HTR-8/SVneo (cell line): ENCODE results near the gene SCAMP1.

ENCODE experiments used
- DNase-seq: peaks from one replicate; pipeline ENCODE4 v3.0.0; 2011; ENCODE audit warnings: low spot score, mixed read lengths; ENCODE audit not compliant: insufficient read length
- FAIRE-seq: peaks from 2 replicates; lab custom pipeline; 2011; peaks lifted over from hg19 to GRCh38; lab: Jason Lieb, UNC

The SCAMP1 gene

DNA sequence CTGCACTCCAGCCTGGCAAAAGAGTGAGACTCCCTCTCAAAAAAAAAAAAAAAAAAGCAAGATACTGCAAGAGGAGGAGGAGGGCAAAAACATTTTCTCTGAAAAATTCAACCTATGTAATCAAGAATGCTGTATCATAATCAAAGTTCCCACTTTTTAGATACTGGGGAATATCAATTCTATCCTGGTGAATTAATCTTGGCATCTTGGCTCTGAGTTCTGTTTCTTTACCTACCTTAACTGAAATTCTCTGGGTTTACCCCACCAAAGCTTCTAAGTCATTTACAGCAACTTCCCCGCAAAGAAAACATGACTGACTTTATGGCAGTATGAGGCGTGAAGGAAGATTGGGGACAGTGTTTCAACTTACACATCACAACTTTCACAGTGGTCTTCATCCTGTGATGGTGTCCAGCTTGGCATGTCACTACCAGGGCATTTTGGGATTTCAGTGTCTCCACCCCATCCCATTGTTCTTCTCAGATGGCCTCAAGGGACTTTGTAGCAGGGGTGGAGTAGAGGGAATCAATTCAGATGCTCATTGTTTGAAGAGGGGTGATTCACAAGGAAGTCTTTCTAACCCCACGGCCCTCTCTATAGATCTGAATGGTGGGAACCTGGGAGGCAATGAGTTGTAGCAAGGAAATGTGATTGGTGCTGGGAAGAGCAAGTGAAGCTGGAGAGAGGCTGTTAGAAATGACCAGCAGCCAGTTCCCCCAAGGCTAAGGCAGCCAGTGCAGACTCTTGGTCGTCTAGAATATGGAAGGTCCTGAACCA lies 130.5 kb downstream of the SCAMP1 start:
- DNase-seq: no peak
- no peak for FAIRE-seq

GRCh38 chr5:78492224-78492623 lies 131.8 kb downstream of the SCAMP1 start:
- no peak for DNase-seq
- FAIRE-seq: no peak

GRCh38 chr5:78492650-78493049 lies 132.2 kb downstream of the SCAMP1 start:
- DNase-seq (no peak), FAIRE-seq (no peak)

DNA sequence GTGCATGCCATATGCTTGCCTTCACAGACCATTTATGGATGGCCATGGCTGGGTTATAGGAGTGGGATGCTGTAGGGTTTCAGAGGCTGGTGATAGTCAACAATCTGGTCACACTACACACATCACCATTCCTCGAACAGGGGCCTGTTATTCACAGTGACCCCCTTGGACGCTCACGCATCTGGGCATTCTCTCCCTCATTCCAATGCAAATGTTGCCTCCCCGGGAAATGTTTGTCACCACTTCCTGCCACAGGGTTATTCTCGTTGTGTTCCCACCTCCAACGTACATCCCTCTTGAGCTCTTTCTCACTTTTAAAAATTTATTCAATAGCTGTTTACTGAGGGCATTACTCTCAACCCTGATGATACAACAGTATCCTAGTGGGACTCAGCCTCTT lies 135.4 kb downstream of the SCAMP1 start:
- FAIRE-seq: no peak
- DNase-seq: no peak

DNA sequence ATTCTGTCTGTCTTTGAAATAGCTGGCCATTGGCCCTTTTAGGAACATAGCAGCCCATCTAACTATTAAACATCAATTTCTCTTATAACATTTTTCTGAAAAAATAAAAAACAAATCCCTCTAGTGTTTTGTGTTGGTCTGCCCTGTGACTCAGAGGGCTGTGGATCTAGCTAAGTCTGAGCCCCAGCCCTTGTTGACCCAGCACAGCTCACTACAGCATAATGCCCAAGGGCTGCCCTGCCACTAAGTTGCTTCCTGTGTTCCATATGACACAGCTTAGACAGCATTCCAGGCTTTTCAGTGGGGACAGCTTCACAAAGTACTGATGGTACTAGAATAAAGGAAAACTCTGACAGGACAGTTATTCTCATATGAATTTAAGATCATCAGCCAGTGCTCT lies 136.0 kb downstream of the SCAMP1 start:
- no peak for DNase-seq
- no peak for FAIRE-seq

GRCh38 chr5:78497573-78498533 lies 137.4 kb downstream of the SCAMP1 start:
- DNase-seq: no peak
- FAIRE-seq: no peak

DNA sequence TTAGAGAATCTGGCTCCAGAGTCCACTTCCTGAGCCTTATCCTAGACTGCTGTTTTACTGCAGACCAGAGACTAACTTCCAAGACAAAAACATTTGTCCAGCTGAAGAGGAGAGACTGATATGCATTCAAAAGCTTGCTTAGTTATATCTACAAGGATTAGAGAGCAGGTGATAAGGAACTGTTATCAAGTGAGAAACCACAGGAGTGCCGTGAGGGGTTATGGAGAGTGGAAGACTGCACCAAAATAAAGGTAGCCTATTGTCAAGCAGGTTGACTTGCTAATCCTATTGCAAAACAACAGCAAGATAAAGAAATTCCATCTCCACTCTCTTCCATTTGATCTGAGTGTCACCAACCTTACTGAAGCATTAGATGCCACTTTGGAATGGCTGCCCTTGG lies 139.1 kb downstream of the SCAMP1 start:
- FAIRE-seq (no peak), DNase-seq (no peak)

GRCh38 chr5:78500028-78500427 lies 139.6 kb downstream of the SCAMP1 start:
- no peak for DNase-seq

DNA sequence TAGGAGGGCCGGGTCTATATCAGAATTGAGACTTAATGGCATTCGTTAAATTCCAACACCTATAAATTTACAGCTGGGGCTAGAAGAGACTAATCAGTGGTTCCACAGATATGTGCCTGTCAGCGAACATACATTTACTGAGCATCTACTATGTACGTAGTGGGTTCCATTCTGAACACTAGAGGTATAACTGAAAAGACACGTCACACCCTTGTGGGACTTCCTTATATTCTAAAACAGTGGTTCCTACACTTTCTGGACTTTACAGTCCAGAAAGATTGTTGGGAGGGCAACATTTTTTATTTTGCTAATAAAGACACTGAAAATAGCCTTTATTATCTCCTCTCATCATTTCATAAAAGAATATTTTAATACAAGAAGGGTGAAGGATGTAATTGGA lies 140.5 kb downstream of the SCAMP1 start:
- DNase-seq (no peak), FAIRE-seq (no peak)

More at GRCh38 chr5:78500028-78500427, 139.6 kb downstream of the SCAMP1 start:
- no peak for FAIRE-seq

GRCh38 chr5:78501411-78502352 lies 141.3 kb downstream of the SCAMP1 start:
- FAIRE-seq: no peak
- DNase-seq: no peak

- DNase-seq (no peak), FAIRE-seq (no peak)
Measured at GRCh38 chr5:78503958-78504653, 143.7 kb downstream of the SCAMP1 start.

GRCh38 chr5:78504704-78505677 lies 144.6 kb downstream of the SCAMP1 start:
- FAIRE-seq: no peak
- peak; percentile 65 for DNase-seq

DNA sequence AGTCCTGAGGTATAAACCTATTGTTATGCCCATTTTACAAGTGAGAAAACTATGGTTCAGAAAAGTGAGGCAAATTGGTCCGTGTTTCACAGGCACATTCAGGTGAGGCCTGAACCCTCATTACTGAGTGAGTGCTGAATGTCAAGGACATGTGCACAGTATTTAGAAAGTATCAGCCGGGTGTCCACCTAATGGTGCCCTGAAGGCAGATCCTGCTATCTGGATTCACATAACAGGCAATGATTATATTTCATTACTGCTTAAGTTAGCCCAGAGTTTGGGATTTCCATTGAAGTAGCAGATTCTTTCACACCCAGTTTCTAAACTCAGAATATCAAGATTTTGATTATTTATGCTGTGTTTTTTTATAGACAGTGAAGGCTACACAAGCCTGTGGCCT lies 145.4 kb downstream of the SCAMP1 start:
- FAIRE-seq (no peak), DNase-seq (no peak)

- DNase-seq: no peak
Measured at GRCh38 chr5:78506261-78507024, 146.0 kb downstream of the SCAMP1 start.

GRCh38 chr5:78507531-78507930 lies 147.1 kb downstream of the SCAMP1 start:
- DNase-seq (no peak), FAIRE-seq (no peak)

More at GRCh38 chr5:78506261-78507024, 146.0 kb downstream of the SCAMP1 start:
- no peak for FAIRE-seq

DNA sequence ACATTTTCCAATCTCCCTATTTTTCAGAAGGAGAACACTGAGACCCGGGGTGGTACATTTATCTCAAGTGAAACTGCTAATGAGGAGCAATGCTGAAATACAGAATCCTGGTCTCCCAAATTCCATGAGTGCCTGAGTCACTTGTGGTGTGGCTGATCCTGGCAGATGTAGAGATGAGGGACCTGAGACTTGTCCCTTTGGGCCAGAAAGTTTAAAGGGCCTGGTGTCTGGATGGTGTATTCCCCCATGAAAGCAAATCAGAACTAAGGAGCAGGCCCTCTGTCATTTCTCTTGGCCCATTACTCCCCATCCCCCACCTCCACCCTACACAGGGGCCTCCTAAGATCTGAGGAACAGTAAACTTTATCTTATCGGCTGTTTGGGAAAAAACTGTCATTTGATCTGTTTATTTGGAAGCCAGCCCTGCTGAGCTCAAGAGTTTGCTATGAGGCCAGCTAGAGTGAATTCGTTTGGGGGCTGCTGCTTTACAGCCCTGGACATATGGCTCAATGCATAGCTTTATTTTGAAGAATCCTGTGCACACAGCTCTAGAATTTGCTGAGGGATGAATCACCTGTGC lies 147.9 kb downstream of the SCAMP1 start:
- no peak for FAIRE-seq
- peak; percentile 27 for DNase-seq

- FAIRE-seq (no peak), DNase-seq (no peak)
Measured at GRCh38 chr5:78509145-78509865, 148.9 kb downstream of the SCAMP1 start.
